ENCODE measurements around the gene PCDHGB4. TPM values are rescaled to one million over a fixed set of nuclear protein-coding genes. Genes with fewer than 3 reads are reported as not detected.

The PCDHGB4 gene
- total RNA-seq, 1 experiment from 2014 or later, result 1.0 TPM

DNA sequence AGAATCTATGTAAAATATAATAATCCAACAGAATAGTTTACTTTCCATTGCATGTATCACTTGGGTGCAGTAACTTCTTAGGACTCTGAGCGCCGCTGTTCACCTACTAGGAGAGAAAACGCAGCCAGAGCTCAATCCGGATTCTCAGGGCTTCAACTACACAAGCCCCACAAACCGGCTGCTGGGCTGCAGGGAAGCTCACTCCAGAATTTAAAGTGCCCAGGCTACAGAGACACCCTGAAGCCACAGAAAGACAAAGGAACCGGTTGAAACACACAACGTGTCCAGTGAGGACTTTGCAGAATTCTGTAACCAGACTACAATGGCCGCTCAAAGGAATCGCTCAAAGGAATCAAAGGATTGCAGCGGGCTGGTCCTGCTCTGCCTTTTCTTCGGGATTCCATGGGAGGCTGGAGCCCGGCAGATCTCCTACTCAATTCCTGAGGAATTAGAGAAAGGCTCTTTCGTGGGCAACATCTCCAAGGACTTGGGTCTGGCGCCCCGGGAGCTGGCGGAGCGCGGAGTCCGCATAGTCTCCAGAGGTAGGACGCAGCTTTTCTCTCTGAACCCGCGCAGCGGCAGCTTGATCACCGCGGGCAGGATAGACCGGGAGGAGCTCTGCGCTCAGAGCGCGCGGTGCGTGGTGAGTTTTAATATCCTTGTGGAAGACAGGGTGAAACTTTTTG is 25.5 kb downstream of the PCDHGB4 start, which contains the start of gene PCDHGA10:
PCDHGA10 (plus strand) TSS at position 134 of the 686 bp plus-strand sequence; CDS start at position 323, 189 bp downstream.

DNA sequence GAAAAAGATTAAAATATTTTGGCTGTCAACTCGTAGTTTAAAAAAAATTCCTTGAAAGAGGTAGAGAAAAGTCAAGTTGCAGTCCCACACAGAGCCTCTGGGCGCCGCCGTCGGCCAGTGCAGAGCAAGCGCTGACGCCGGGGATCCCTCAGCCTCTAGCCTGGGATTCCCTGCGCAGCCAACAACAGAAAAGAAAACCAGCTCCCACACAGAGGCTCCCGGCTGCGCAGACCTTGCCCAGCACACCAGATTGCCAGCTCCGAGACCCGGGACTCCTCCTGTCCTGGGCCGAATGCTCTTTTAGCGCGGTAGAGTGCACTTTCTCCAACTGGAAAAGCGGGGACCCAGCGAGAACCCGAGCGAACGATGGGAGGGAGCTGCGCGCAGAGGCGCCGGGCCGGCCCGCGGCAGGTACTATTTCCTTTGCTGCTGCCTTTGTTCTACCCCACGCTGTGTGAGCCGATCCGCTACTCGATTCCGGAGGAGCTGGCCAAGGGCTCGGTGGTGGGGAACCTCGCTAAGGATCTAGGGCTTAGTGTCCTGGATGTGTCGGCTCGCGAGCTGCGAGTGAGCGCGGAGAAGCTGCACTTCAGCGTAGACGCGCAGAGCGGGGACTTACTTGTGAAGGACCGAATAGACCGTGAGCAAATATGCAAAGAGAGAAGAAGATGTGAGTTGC is 30.1 kb downstream of the PCDHGB4 start, which contains the start of gene PCDHGB7:
PCDHGB7 (plus strand) TSS at position 184 of the 679 bp plus-strand sequence; CDS start at position 367, 183 bp downstream.

DNA sequence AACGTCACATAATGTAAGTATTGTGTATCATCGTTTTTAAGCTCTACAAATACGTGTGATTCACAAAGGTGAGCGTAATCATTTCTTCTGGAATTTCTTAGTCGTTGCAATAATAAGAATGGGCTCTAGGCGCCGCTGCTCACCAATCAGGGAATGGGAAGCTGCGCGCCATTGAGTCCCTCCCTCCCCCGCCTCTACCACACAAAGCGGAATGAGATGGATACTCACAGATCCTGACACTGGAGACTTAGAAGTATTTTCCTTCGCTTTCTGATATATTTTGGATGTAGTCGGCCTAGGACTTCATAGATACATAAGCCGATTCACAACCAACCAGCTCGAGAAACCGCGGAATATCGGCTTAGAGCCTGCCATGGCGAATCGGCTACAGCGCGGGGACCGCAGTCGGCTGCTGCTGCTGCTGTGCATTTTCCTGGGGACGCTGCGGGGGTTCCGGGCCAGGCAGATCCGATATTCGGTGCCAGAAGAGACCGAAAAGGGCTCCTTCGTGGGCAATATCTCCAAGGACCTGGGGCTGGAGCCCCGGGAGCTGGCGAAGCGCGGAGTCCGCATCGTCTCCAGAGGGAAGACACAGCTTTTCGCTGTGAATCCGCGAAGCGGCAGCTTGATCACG is 33.5 kb downstream of the PCDHGB4 start, which contains the start of gene PCDHGA11:
PCDHGA11 (plus strand) TSS at position 197 of the 634 bp plus-strand sequence; CDS start at position 374, 177 bp downstream.

DNA sequence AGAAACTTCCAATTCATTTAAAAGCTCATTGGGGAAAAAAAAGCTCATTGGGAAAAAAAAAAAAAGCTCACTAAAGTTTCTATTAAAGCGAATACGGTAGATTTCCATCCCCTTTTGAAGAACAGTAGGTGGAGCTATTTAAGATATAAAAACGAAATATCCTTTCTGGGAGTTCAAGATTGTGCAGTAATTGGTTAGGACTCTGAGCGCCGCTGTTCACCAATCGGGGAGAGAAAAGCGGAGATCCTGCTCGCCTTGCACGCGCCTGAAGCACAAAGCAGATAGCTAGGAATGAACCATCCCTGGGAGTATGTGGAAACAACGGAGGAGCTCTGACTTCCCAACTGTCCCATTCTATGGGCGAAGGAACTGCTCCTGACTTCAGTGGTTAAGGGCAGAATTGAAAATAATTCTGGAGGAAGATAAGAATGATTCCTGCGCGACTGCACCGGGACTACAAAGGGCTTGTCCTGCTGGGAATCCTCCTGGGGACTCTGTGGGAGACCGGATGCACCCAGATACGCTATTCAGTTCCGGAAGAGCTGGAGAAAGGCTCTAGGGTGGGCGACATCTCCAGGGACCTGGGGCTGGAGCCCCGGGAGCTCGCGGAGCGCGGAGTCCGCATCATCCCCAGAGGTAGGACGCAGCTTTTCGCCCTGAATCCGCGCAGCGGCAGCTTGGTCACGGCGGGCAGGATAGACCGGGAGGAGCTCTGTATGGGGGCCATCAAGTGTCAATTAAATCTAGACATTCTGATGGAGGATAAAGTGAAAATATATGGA is 43.0 kb downstream of the PCDHGB4 start, which contains the start of gene PCDHGA12:
PCDHGA12 (plus strand) TSS at position 176 of the 782 bp plus-strand sequence; CDS start at position 429, 253 bp downstream.

Other genes with a start within 250 kb of the PCDHGB4 start
- 0.89 to 1.2 TPM (median 1.1 TPM) in 5 replicates for gene PCDHB6, start 237.6 kb upstream of the PCDHGB4 start, total RNA-seq (2022; extraction: Qiagen RNA extraction; ENCODE audit: low read depth)
- 0.01 TPM in 1 of 5 replicates, not detected in the others for gene PCDHB7, start 215.1 kb upstream of the PCDHGB4 start, total RNA-seq (2022; extraction: Qiagen RNA extraction; ENCODE audit: low read depth)
- gene PCDHB8, start 209.9 kb upstream of the PCDHGB4 start, total RNA-seq (2022; extraction: Qiagen RNA extraction; ENCODE audit: low read depth), result 0.24 to 0.42 TPM (median 0.37 TPM) in 5 replicates
- gene PCDHB16, start 205.3 kb upstream of the PCDHGB4 start, total RNA-seq (2022; extraction: Qiagen RNA extraction; ENCODE audit: low read depth), result 0.05 to 0.10 TPM (median 0.08 TPM) in 4 of 5 replicates, not detected in the other
- 0.01 to 0.03 TPM in 2 of 5 replicates, not detected in the others for gene PCDHB9, start 200.5 kb upstream of the PCDHGB4 start, total RNA-seq (2022; extraction: Qiagen RNA extraction; ENCODE audit: low read depth)
- gene PCDHB10, start 195.3 kb upstream of the PCDHGB4 start, total RNA-seq (2022; extraction: Qiagen RNA extraction; ENCODE audit: low read depth), result 0.03 to 0.06 TPM in 2 of 5 replicates, not detected in the others
- 0.06 to 0.14 TPM (median 0.09 TPM) in 5 replicates for gene PCDHB11, start 188.1 kb upstream of the PCDHGB4 start, total RNA-seq (2022; extraction: Qiagen RNA extraction; ENCODE audit: low read depth)
- 0.07 TPM in 1 of 5 replicates, not detected in the others for gene PCDHB12, start 179.0 kb upstream of the PCDHGB4 start, total RNA-seq (2022; extraction: Qiagen RNA extraction; ENCODE audit: low read depth)
- 0.02 to 0.08 TPM (median 0.07 TPM) in 5 replicates for gene PCDHB13, start 173.8 kb upstream of the PCDHGB4 start, total RNA-seq (2022; extraction: Qiagen RNA extraction; ENCODE audit: low read depth)
- gene PCDHB14, start 164.4 kb upstream of the PCDHGB4 start, total RNA-seq (2022; extraction: Qiagen RNA extraction; ENCODE audit: low read depth), result 0.06 to 0.13 TPM (median 0.09 TPM) in 5 replicates
- 0.05 to 0.07 TPM (median 0.06 TPM) in 4 of 5 replicates, not detected in the other for gene PCDHB15, start 142.3 kb upstream of the PCDHGB4 start, total RNA-seq (2022; extraction: Qiagen RNA extraction; ENCODE audit: low read depth)
- not detected in 5 replicates for gene SLC25A2, start 83.6 kb upstream of the PCDHGB4 start, total RNA-seq (2022; extraction: Qiagen RNA extraction; ENCODE audit: low read depth)
- gene TAF7, start 66.9 kb upstream of the PCDHGB4 start, total RNA-seq (2022; extraction: Qiagen RNA extraction; ENCODE audit: low read depth), result 66.8 to 81.4 TPM (median 74.0 TPM) in 5 replicates
- gene PCDHGA1, start 57.2 kb upstream of the PCDHGB4 start, total RNA-seq (2022; extraction: Qiagen RNA extraction; ENCODE audit: low read depth), result 0.27 to 0.49 TPM (median 0.31 TPM) in 5 replicates
- gene PCDHGA2, start 48.9 kb upstream of the PCDHGB4 start, total RNA-seq (2022; extraction: Qiagen RNA extraction; ENCODE audit: low read depth), result 0.44 to 0.73 TPM (median 0.59 TPM) in 5 replicates
- gene PCDHGA3, start 43.9 kb upstream of the PCDHGB4 start, total RNA-seq (2022; extraction: Qiagen RNA extraction; ENCODE audit: low read depth), result 0.05 to 0.09 TPM in 2 of 5 replicates, not detected in the others
- gene PCDHGB1, start 37.6 kb upstream of the PCDHGB4 start, total RNA-seq (2022; extraction: Qiagen RNA extraction; ENCODE audit: low read depth), result 1.0 to 2.1 TPM (median 1.9 TPM) in 5 replicates
- gene PCDHGA4, start 32.7 kb upstream of the PCDHGB4 start, total RNA-seq (2022; extraction: Qiagen RNA extraction; ENCODE audit: low read depth), result 0.08 to 0.20 TPM (median 0.10 TPM) in 5 replicates
- 0.07 to 0.19 TPM (median 0.17 TPM) in 5 replicates for gene PCDHGB2, start 27.7 kb upstream of the PCDHGB4 start, total RNA-seq (2022; extraction: Qiagen RNA extraction; ENCODE audit: low read depth)
- gene PCDHGA5, start 23.5 kb upstream of the PCDHGB4 start, total RNA-seq (2022; extraction: Qiagen RNA extraction; ENCODE audit: low read depth), result 0.11 to 0.17 TPM (median 0.15 TPM) in 5 replicates
- gene PCDHGB3, start 17.5 kb upstream of the PCDHGB4 start, total RNA-seq (2022; extraction: Qiagen RNA extraction; ENCODE audit: low read depth), result 0.15 to 0.35 TPM (median 0.20 TPM) in 5 replicates
- gene PCDHGA6, start 13.8 kb upstream of the PCDHGB4 start, total RNA-seq (2022; extraction: Qiagen RNA extraction; ENCODE audit: low read depth), result 0.13 to 0.28 TPM (median 0.22 TPM) in 5 replicates
- gene PCDHGA7, start 5.0 kb upstream of the PCDHGB4 start, total RNA-seq (2022; extraction: Qiagen RNA extraction; ENCODE audit: low read depth), result 0.72 to 1.3 TPM (median 0.96 TPM) in 5 replicates
- 0.02 TPM in 2 of 5 replicates, not detected in the others for gene PCDHGA8, start 4.9 kb downstream of the PCDHGB4 start, total RNA-seq (2022; extraction: Qiagen RNA extraction; ENCODE audit: low read depth)
- 1.9 to 2.8 TPM (median 2.4 TPM) in 5 replicates for gene PCDHGB5, start 10.2 kb downstream of the PCDHGB4 start, total RNA-seq (2022; extraction: Qiagen RNA extraction; ENCODE audit: low read depth)
- 0.06 to 0.14 TPM (median 0.08 TPM) in 3 of 5 replicates, not detected in the others for gene PCDHGA9, start 15.1 kb downstream of the PCDHGB4 start, total RNA-seq (2022; extraction: Qiagen RNA extraction; ENCODE audit: low read depth)
- 0.06 to 0.12 TPM (median 0.09 TPM) in 4 of 5 replicates, not detected in the other for gene PCDHGB6, start 20.3 kb downstream of the PCDHGB4 start, total RNA-seq (2022; extraction: Qiagen RNA extraction; ENCODE audit: low read depth)
- 0.01 TPM in 1 of 5 replicates, not detected in the others for gene PCDHGA10, start 25.3 kb downstream of the PCDHGB4 start, total RNA-seq (2022; extraction: Qiagen RNA extraction; ENCODE audit: low read depth)
- 0.03 to 0.16 TPM (median 0.07 TPM) in 5 replicates for gene PCDHGB7, start 30.0 kb downstream of the PCDHGB4 start, total RNA-seq (2022; extraction: Qiagen RNA extraction; ENCODE audit: low read depth)
- 0.02 TPM in 1 of 5 replicates, not detected in the others for gene PCDHGA11, start 33.4 kb downstream of the PCDHGB4 start, total RNA-seq (2022; extraction: Qiagen RNA extraction; ENCODE audit: low read depth)
- gene PCDHGA12, start 42.8 kb downstream of the PCDHGB4 start, total RNA-seq (2022; extraction: Qiagen RNA extraction; ENCODE audit: low read depth), result 0.02 TPM in 1 of 5 replicates, not detected in the others
- gene PCDHGC3, start 88.3 kb downstream of the PCDHGB4 start, total RNA-seq (2022; extraction: Qiagen RNA extraction; ENCODE audit: low read depth), result 6.1 to 7.1 TPM (median 6.4 TPM) in 5 replicates
- gene PCDHGC4, start 97.3 kb downstream of the PCDHGB4 start, total RNA-seq (2022; extraction: Qiagen RNA extraction; ENCODE audit: low read depth), result 0.02 to 0.15 TPM (median 0.05 TPM) in 3 of 5 replicates, not detected in the others
- gene PCDHGC5, start 101.4 kb downstream of the PCDHGB4 start, total RNA-seq (2022; extraction: Qiagen RNA extraction; ENCODE audit: low read depth), result 0.05 TPM in 1 of 5 replicates, not detected in the others
- 91.7 to 103 TPM (median 97.5 TPM) in 5 replicates for gene DIAPH1, start 231.3 kb downstream of the PCDHGB4 start, total RNA-seq (2022; extraction: Qiagen RNA extraction; ENCODE audit: low read depth)
- gene HDAC3, start 249.2 kb downstream of the PCDHGB4 start, total RNA-seq (2022; extraction: Qiagen RNA extraction; ENCODE audit: low read depth), result 46.7 to 56.5 TPM (median 52.2 TPM) in 5 replicates
- 4.3 to 5.2 TPM (median 4.6 TPM) in 5 replicates for gene RELL2, start 249.3 kb downstream of the PCDHGB4 start, total RNA-seq (2022; extraction: Qiagen RNA extraction; ENCODE audit: low read depth)